Activated naive CD4-positive, alpha-beta T cell treated with anti-CD3 and anti-CD28 coated beads, Interleukin-2, amount 50 U/mL, for 16 hours (primary cell): ENCODE data around the gene SOD2.
"Not testable (repeated sequence)": the region's sequence is repeated elsewhere in the genome, so short reads cannot be mapped to it uniquely, and the experiment has no call there.

Source experiments
- DNase-seq: peaks from one replicate; pipeline ENCODE4 v3.0.0-alpha.2; 2020

Gene SOD2

GRCh38 chr6:159681191-159681880 lies 11.7 kb downstream of the SOD2 start:
- no peak for DNase-seq

DNA sequence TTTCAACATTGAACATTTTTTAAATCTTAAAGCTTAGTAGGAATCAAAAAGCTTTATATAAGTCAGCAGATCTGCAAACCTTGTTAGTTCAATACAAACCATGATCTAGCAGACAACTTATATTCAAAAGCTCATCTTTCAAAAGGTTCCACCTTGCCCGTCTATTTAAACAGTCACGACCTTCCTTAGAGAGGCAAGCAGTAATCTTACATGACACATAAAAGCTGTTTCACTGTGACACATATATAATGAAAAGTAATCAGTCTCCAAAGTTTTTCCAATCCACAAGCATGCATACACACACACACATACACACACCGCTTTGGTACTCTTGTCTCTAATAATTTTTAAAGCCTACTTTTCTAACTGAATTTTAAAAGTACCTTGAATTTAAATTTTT lies 12.9 kb downstream of the SOD2 start:
- DNase-seq = no peak

GRCh38 chr6:159679091-159680077 lies 13.7 kb downstream of the SOD2 start:
- DNase-seq = peak; percentile 34

- no peak for DNase-seq
Observed at GRCh38 chr6:159678574-159678973, 14.5 kb downstream of the SOD2 start.

GRCh38 chr6:159677506-159678165 lies 15.4 kb downstream of the SOD2 start:
- DNase-seq = no peak

GRCh38 chr6:159676890-159677505 lies 16.0 kb downstream of the SOD2 start:
- no peak for DNase-seq

DNA sequence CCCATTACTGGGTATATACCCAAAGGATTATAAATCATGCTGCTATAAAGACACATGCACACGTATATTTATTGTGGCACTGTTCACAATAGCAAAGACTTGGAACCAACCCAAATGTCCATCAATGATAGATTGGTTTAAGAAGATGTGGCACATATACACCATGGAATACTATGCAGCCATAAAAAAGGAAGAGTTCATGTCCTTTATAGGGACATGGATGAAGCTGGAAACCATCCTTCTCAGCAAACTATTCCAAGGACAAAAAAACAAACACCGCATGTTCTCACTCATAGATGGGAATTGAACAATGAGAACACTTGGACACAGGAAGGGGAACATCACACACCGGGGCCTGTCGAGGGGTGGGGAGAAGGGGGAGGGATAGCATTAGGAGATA lies 16.8 kb downstream of the SOD2 start:
- not testable (repeated sequence) for DNase-seq

DNA sequence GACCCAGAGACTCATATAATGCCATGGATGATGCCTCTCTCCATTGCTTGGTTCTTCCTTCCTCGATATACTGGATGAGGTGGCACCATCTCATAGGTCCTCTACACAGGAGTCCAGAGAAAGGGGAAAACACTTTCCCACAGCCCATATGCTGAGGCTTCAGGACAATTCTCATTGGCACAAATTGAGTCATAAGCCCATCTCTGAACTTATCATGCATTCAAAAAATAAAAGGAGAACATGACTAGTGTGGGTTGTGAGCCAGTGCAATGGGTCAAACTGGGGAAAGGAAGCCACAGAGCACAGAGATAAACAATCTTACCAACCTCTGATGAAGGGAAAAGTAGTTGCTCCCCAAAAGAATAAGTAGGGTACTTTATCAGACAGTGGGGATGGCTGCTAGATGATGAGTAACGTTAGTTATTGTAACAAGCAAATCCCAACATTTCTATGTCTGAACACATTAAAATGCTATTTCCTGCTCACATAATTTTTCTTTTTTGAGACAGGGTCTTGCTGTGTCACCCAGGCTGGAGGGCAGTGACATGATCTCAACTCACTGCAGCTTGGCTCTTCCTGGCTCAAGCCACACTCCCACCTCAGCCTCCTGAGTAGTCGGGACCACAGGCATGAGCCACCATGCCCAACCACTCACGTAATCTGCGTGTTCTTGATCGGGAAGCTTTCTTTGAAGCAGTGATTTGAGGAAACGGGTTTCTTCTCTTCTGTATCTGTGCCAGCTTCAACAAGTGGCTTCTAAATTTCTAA lies 27.0 kb downstream of the SOD2 start:
- no peak for DNase-seq

DNA sequence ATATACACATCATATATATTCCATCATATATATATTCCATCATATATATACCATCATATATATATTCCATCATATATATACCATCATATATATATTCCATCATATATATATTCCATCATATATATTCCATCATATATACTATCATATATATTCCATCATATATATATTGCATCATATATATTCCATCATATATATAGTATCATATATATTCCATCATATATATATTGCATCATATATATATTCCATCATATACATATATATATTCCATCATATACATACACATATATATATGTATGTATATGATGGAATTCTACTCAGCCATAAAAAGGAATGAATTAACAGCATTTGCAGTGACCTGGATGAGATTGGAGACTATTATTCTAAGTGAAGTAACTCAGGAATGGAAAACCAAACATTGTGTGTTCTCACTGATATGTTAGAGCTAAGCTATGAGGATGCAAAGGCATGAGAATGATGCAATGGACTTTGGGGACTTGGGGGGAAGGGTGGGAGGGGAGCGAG lies 29.6 kb downstream of the SOD2 start:
- not testable (repeated sequence) for DNase-seq

GRCh38 chr6:159661977-159662376 lies 31.1 kb downstream of the SOD2 start:
- not testable (repeated sequence) for DNase-seq

- DNase-seq = no peak
Observed at GRCh38 chr6:159655409-159655988, 37.5 kb downstream of the SOD2 start.

- DNase-seq = no peak
Observed at GRCh38 chr6:159654483-159655098, 38.5 kb downstream of the SOD2 start.

- no peak for DNase-seq
Observed at GRCh38 chr6:159650314-159650713, 42.7 kb downstream of the SOD2 start.

DNA sequence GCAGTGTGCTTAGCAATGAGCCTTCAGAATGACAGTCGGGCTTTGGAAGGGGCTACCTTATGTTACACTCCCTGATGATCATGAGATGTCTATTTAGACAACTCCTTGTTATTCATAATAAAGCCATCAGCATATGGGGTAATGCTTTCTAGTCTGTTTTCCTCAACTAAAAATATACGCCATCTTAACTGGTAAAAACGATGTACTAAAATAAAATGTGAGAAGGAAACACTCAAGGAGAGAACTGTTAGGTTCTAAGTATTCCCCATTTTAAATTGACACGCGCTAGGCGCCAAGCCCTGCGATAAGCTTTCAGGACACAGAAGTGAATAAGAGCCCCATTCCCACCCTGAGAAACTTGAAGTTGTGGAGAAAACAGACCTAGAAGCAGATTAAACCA lies 43.6 kb downstream of the SOD2 start:
- no peak for DNase-seq

- DNase-seq = no peak
Observed at GRCh38 chr6:159646733-159647132, 46.3 kb downstream of the SOD2 start.

- no peak for DNase-seq
Observed at GRCh38 chr6:159646116-159646515, 46.9 kb downstream of the SOD2 start.

GRCh38 chr6:159645640-159646039 lies 47.4 kb downstream of the SOD2 start:
- DNase-seq = no peak
